Trophoblast cell (in vitro differentiated cells and primary cell): ENCODE measurements around the gene CPSF4L.

Experiments used
- DNase-seq, 2 donors: peaks; one replicate each; pipeline ENCODE4 v3.0.0-alpha.2; 2016
- H2AFZ ChIP-seq: 2 replicates; pipeline ENCODE4 v1.6.1; 2013; ENCODE audit warnings: low read length, moderate library complexity, mild to moderate bottlenecking; ENCODE audit not compliant: insufficient read depth, poor library complexity
- H2AK5ac ChIP-seq: 2 replicates; pipeline ENCODE4 v1.6.1; 2013; ENCODE audit warnings: mild to moderate bottlenecking, low read length
- H2BK120ac ChIP-seq: 2 replicates; pipeline ENCODE4 v1.6.1; 2013; ENCODE audit warnings: low read length, mild to moderate bottlenecking, moderate library complexity; ENCODE audit not compliant: insufficient read depth, poor library complexity
- H2BK12ac ChIP-seq: 2 replicates; pipeline ENCODE4 v1.6.1; 2013; ENCODE audit warnings: mild to moderate bottlenecking, low read length, moderate library complexity
- H2BK5ac ChIP-seq: 2 replicates; pipeline ENCODE4 v1.6.1; 2013; ENCODE audit warnings: low read length, low read depth, moderate library complexity, mild to moderate bottlenecking; ENCODE audit not compliant: poor library complexity
- H3K14ac ChIP-seq: 2 replicates; pipeline ENCODE4 v1.6.1; 2013; ENCODE audit warnings: mild to moderate bottlenecking, low read length
- H3K18ac ChIP-seq: 2 replicates; pipeline ENCODE4 v1.6.1; 2013; ENCODE audit warnings: mild to moderate bottlenecking, low read length
- H3K23ac ChIP-seq: 2 replicates; pipeline ENCODE4 v1.6.1; 2013; ENCODE audit warnings: low read length
- H3K27ac ChIP-seq: 2 replicates; pipeline ENCODE4 v1.5.1; 2013; ENCODE audit warnings: low read depth, mild to moderate bottlenecking, inconsistent platforms, low read length, moderate library complexity
- H3K27me3 ChIP-seq: 2 replicates; pipeline ENCODE4 v1.6.1; 2013; ENCODE audit warnings: inconsistent platforms, mild to moderate bottlenecking, low read length, moderate library complexity; ENCODE audit not compliant: insufficient read depth
- H3K36me3 ChIP-seq, 2 experiments: 1 replicate in 1 of 2; 2 replicates in 1 of 2; pipeline ENCODE4 v1.6.1; 2013; ENCODE audit warnings: low read length in 2 of 2, mild to moderate bottlenecking in 2 of 2, moderate library complexity in 1 of 2; ENCODE audit not compliant: insufficient read depth in 2 of 2, control insufficient read depth in 1 of 2
- H3K4ac ChIP-seq: 2 replicates; pipeline ENCODE4 v1.6.1; 2013; ENCODE audit warnings: low read depth, mild to moderate bottlenecking, low read length, moderate library complexity
- H3K4me1 ChIP-seq, 2 experiments: 1 replicate in 1 of 2; 2 replicates in 1 of 2; pipeline ENCODE4 v1.6.1; 2013; ENCODE audit warnings: low read length in 2 of 2, mild to moderate bottlenecking in 2 of 2, moderate library complexity in 1 of 2; ENCODE audit not compliant: insufficient read depth in 2 of 2, control insufficient read depth in 1 of 2
- H3K4me2 ChIP-seq: 2 replicates; pipeline ENCODE4 v1.6.1; 2013; ENCODE audit warnings: inconsistent platforms, mild to moderate bottlenecking, low read length, moderate library complexity
- H3K4me3 ChIP-seq: 2 replicates; pipeline ENCODE4 v1.5.1; 2013; ENCODE audit warnings: mild to moderate bottlenecking, low read depth, low read length, inconsistent platforms
- H3K79me1 ChIP-seq: one replicate; pipeline ENCODE4 v1.6.1; 2013; ENCODE audit warnings: low read length
- H3K79me2 ChIP-seq: 2 replicates; pipeline ENCODE4 v1.6.1; 2013; ENCODE audit warnings: low read length, mild to moderate bottlenecking; ENCODE audit not compliant: control insufficient read depth, insufficient read depth, poor library complexity
- H3K9ac ChIP-seq: 2 replicates; pipeline ENCODE4 v1.6.1; 2013; ENCODE audit warnings: mild to moderate bottlenecking, low read length
- H3K9me3 ChIP-seq: 2 replicates; pipeline ENCODE4 v1.6.1; 2013; ENCODE audit warnings: low read depth, mild to moderate bottlenecking, control low read depth, inconsistent platforms, low read length; ENCODE audit not compliant: insufficient read depth
- H4K12ac ChIP-seq: 2 replicates; pipeline ENCODE4 v1.6.1; 2013; ENCODE audit warnings: low read depth, mild to moderate bottlenecking, low read length, moderate library complexity
- H4K8ac ChIP-seq: 2 replicates; pipeline ENCODE4 v1.6.1; 2013; ENCODE audit warnings: low read depth, mild to moderate bottlenecking, low read length, moderate library complexity
- H4K91ac ChIP-seq: one replicate; pipeline ENCODE4 v1.6.1; 2013; ENCODE audit warnings: low read depth, mild to moderate bottlenecking, low read length, moderate library complexity
- WGBS: extraction: QIAGEN DNeasy Blood & Tissue Kit; methylation state at CpG from one replicate; pipeline ENCODE4 v1.1.7; 2013; ENCODE audit warnings: missing lambda C conversion rate; ENCODE audit not compliant: insufficient read length, insufficient coverage; ENCODE audit errors: extremely low coverage; 5-methylcytosine and 5-hydroxymethylcytosine counted together

CPSF4L gene

DNA sequence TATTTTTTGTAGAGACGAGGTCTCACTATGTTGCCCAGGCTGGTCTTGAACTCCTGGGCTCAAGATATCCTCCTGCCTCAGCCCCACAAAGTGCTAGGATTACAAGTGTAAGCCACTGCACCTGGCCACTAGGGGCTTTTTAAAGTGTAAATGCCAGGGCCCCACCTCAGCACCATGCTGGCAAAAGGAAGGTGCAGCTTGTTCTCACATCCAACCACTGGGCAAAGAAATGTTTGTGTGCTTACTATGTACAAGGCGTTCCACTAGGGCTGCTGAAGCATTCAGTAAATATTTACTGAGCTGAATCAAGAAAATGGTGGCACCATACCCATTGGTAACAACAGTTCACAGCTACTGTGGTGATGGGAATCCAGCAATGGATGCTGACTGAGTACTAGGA is 46.2 kb downstream of the CPSF4L start:
- Histone ChIP-seq H2BK5ac (no peak overlapping the region), H4K12ac (no peak overlapping the region), H3K4ac (peak overlapping the region; percentile 69), H3K14ac (no peak overlapping the region), H2BK12ac (no peak overlapping the region), H3K27ac (no peak overlapping the region), H3K4me3 (no peak overlapping the region), H4K8ac (peak overlapping the region; percentile 28), H3K23ac (peak overlapping the region; percentile 29), H3K18ac (no peak overlapping the region), H2BK120ac (no peak overlapping the region), H3K4me2 (no peak overlapping the region), H2AK5ac (no peak overlapping the region), H3K79me1 (no peaks in the 10 kb centered on the region), H3K9me3 (no peaks in the 10 kb centered on the region), H3K27me3 (no peaks in the 10 kb centered on the region), H4K91ac (no peak overlapping the region), H3K9ac (no peak overlapping the region), H3K79me2 (peaks cover 3% of the 10 kb centered on the region), H3K4me1 (no peaks in the 10 kb centered on the region), H3K36me3 (peaks cover 12 to 16% of the 10 kb centered on the region in 2 experiments), H2AFZ (no peak overlapping the region)
- no peak for DNase-seq
- WGBS, result no CpG with 5 or more reads among the region's 2 CpGs

DNA sequence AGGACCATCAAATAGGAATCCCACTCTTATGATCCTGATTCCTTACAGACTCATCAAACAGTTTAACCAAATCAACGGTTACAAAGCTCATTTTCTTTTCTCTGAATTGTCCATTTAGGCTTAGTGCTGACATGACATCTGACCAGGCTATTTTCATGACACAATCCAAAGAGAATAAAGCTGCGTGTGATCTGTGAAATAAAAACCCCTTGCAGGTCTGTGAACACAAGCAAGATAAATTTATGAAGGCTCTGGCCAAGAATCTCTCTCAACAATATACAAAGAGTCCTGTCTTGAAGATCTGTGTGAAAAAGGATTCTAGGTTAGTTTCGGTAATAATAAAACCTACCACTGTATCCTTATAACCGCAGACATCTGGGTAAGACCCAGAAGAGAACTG is 46.8 kb downstream of the CPSF4L start:
- no peak for DNase-seq
- no peak overlapping the region for H4K91ac ChIP-seq
- no peak overlapping the region for H3K4ac ChIP-seq
- no peak overlapping the region for H2AFZ ChIP-seq
- WGBS, result no CpG with 5 or more reads among the region's 4 CpGs
- H3K9me3 ChIP-seq, result no peaks in the 10 kb centered on the region
- H3K4me2 ChIP-seq, result no peak overlapping the region
- H3K18ac ChIP-seq, result no peak overlapping the region
- H4K8ac ChIP-seq, result no peak overlapping the region
- H3K36me3 ChIP-seq, result peaks cover 12 to 16% of the 10 kb centered on the region in 2 experiments
- H2BK5ac ChIP-seq, result no peak overlapping the region
- H2AK5ac ChIP-seq, result no peak overlapping the region
- H3K27ac ChIP-seq, result no peak overlapping the region
- no peak overlapping the region for H3K4me3 ChIP-seq
- no peak overlapping the region for H2BK12ac ChIP-seq
- H3K4me1 ChIP-seq, result no peaks in the 10 kb centered on the region
- no peak overlapping the region for H3K9ac ChIP-seq
- no peak overlapping the region for H2BK120ac ChIP-seq
- no peaks in the 10 kb centered on the region for H3K27me3 ChIP-seq
- H4K12ac ChIP-seq, result no peak overlapping the region
- no peaks in the 10 kb centered on the region for H3K79me1 ChIP-seq
- H3K23ac ChIP-seq, result no peak overlapping the region
- H3K79me2 ChIP-seq, result peaks cover 3% of the 10 kb centered on the region
- H3K14ac ChIP-seq, result no peak overlapping the region

- Histone ChIP-seq H2AFZ (no peak overlapping the region), H3K27ac (no peak overlapping the region), H3K9me3 (no peaks in the 10 kb centered on the region), H3K4me1 (no peaks in the 10 kb centered on the region), H3K9ac (no peak overlapping the region), H3K27me3 (no peaks in the 10 kb centered on the region), H3K4me3 (no peak overlapping the region), H2AK5ac (no peak overlapping the region), H3K23ac (no peak overlapping the region), H2BK120ac (no peak overlapping the region), H3K14ac (no peak overlapping the region), H4K91ac (no peak overlapping the region), H4K8ac (no peak overlapping the region), H3K79me2 (peaks cover 3% of the 10 kb centered on the region), H3K4me2 (no peak overlapping the region), H2BK12ac (no peak overlapping the region), H3K79me1 (no peaks in the 10 kb centered on the region), H3K18ac (no peak overlapping the region), H3K36me3 (peaks cover 18 to 19% of the 10 kb centered on the region in 2 experiments), H3K4ac (no peak overlapping the region), H4K12ac (no peak overlapping the region), H2BK5ac (no peak overlapping the region)
- no peak for DNase-seq
These were observed 47.7 kb downstream of the CPSF4L start for GRCh38 chr17:73214008-73214407.

GRCh38 chr17:73211745-73212144 is 49.9 kb downstream of the CPSF4L start:
- peak in 1 of 2 donors; percentile 14 for DNase-seq
- WGBS, result no CpG with 5 or more reads among the region's 13 CpGs
- no peak overlapping the region for H3K4ac ChIP-seq
- H2BK120ac ChIP-seq, result no peak overlapping the region
- H4K12ac ChIP-seq, result no peak overlapping the region
- H2AFZ ChIP-seq, result no peak overlapping the region
- H4K91ac ChIP-seq, result no peak overlapping the region
- H3K14ac ChIP-seq, result no peak overlapping the region
- no peak overlapping the region for H3K18ac ChIP-seq
- no peak overlapping the region for H2AK5ac ChIP-seq
- no peak overlapping the region for H3K27ac ChIP-seq
- peaks cover 3% of the 10 kb centered on the region for H3K79me2 ChIP-seq
- H3K9me3 ChIP-seq, result peaks cover 2% of the 10 kb centered on the region
- H3K4me1 ChIP-seq, result no peaks in the 10 kb centered on the region
- H4K8ac ChIP-seq, result no peak overlapping the region
- no peak overlapping the region for H3K4me3 ChIP-seq
- H2BK12ac ChIP-seq, result no peak overlapping the region
- H3K79me1 ChIP-seq, result no peaks in the 10 kb centered on the region
- no peaks in the 10 kb centered on the region for H3K27me3 ChIP-seq
- H3K23ac ChIP-seq, result no peak overlapping the region
- peaks cover 26 to 33% of the 10 kb centered on the region in 2 experiments for H3K36me3 ChIP-seq
- H2BK5ac ChIP-seq, result no peak overlapping the region
- H3K9ac ChIP-seq, result no peak overlapping the region
- H3K4me2 ChIP-seq, result no peak overlapping the region
